Sigmoid colon (tissue), 7 donors: ENCODE results near the gene RASA1. TPM values are rescaled to one million over a fixed set of nuclear protein-coding genes. Genes with fewer than 3 reads are reported as not detected.

ENCODE experiments used
- DNase-seq: peaks from one replicate; pipeline ENCODE4 v3.0.0-alpha.2; 2019
- H3K27ac ChIP-seq, 4 donors: fragments of 200-600 bp; sonication (generic); one replicate each; pipeline ENCODE4 v1.5.1; 2016 to 2019; ENCODE audit warnings: mild to moderate bottlenecking in 1 of 4
- H3K27me3 ChIP-seq, 3 donors: fragments of 200-600 bp; sonication (generic); one replicate each; pipeline ENCODE4 v1.5.1; 2019; ENCODE audit warnings: mild to moderate bottlenecking in 1 of 3
- H3K36me3 ChIP-seq, 4 donors: fragments of 200-600 bp; sonication (generic); one replicate each; pipeline ENCODE4 v1.5.1; 2016 to 2019
- H3K4me1 ChIP-seq, 4 donors: fragments of 200-600 bp; sonication (generic); one replicate each; pipeline ENCODE4 v1.5.1; 2017 to 2019
- H3K4me3 ChIP-seq, 4 donors: fragments of 200-600 bp; sonication (generic); one replicate each; pipeline ENCODE4 v1.5.1; 2017 to 2019; ENCODE audit warnings: mild to moderate bottlenecking in 2 of 4, moderate library complexity in 1 of 4
- H3K9me3 ChIP-seq, 4 donors: fragments of 200-600 bp in 3 of 4; sonication (generic) in 3 of 4; one replicate each; pipeline versions ENCODE4 v1.5.1 to v1.6.1; 2013 to 2019
- CTCF ChIP-seq, 4 experiments: fragments of 450-650 bp in 3 of 4; fragments of 200-600 bp in 1 of 4; IDR thresholded peaks; one replicate each; pipeline ENCODE4 v1.5.1; 2016 to 2019; ENCODE audit warnings: antibody characterized with exemption in 4 of 4, mild to moderate bottlenecking in 3 of 4, moderate library complexity in 2 of 4
- EP300 ChIP-seq, 4 donors: sonication (generic); formaldehyde crosslinking; IDR thresholded peaks; one replicate each; pipeline ENCODE4 v1.6.1; 2017; ENCODE audit warnings: antibody characterized with exemption in 4 of 4
- POLR2A ChIP-seq, 2 donors: fragments of 450-650 bp; IDR thresholded peaks; one replicate each; pipeline ENCODE4 v1.6.1; 2016; ENCODE audit warnings: antibody characterized with exemption in 2 of 2, mild to moderate bottlenecking in 2 of 2, moderate library complexity in 2 of 2
- POLR2AphosphoS5 ChIP-seq, 4 donors: sonication (generic); formaldehyde crosslinking; IDR thresholded peaks; one replicate each; pipeline ENCODE4 v1.6.1; 2017; ENCODE audit warnings: antibody characterized with exemption in 4 of 4
- WGBS, 2 donors: extraction: QIAGEN DNeasy Blood & Tissue Kit; methylation state at CpG; one replicate each; pipeline ENCODE4 v1.1.7; 2013; 5-methylcytosine and 5-hydroxymethylcytosine counted together
- intact Hi-C: fragments of 100-400 bp; cut with DNase I; formaldehyde crosslinking; loops from one replicate; pipeline ENCODE4 v1.15.1; 2023
- polyA plus RNA-seq, 3 donors: library from polyadenylated mRNA; stranded (reverse); fragments of 200-250 nt; gene quantifications; one replicate each; pipeline ENCODE4 v1.2.3, GENCODE V29; 2013
- total RNA-seq, 4 donors: library from RNA; depleted of rRNA; stranded (reverse); fragments of >200 nt; gene quantifications; one replicate each; pipeline ENCODE4 v1.1.0, GENCODE V29; 2016
- donor health status: healthy with polysubstance abuse.
- donor health status: Bipolar disorder and iron deficiency.
- donor health status: healthy.

RASA1 gene
- total and polyA plus RNA-seq, 7 donors = 9.0 to 30.0 (median 22.7) TPM

- TF ChIP-seq EP300 (IDR thresholded peaks at IDR 0.05) (no peak), CTCF (IDR thresholded peaks at IDR 0.05) (no peak), POLR2A (IDR thresholded peaks at IDR 0.05) (no peak), POLR2AphosphoS5 (IDR thresholded peaks at IDR 0.05) (no peak)
- 89 to 91% methylated on average over 1 of the region's 1 CpG for WGBS, 2 donors
- no peak for DNase-seq
- Histone ChIP-seq H3K4me1 (no peaks in the 10 kb centered on the region), H3K4me3 (no peak overlapping the region), H3K27me3 (no peaks in the 10 kb centered on the region), H3K27ac (no peak overlapping the region), H3K36me3 (no peaks in the 10 kb centered on the region), H3K9me3 (no peaks in the 10 kb centered on the region)
- intact Hi-C loops = no loop called here
These were observed 25.4 kb upstream of the RASA1 start for GRCh38 chr5:87242242-87242641.

DNA sequence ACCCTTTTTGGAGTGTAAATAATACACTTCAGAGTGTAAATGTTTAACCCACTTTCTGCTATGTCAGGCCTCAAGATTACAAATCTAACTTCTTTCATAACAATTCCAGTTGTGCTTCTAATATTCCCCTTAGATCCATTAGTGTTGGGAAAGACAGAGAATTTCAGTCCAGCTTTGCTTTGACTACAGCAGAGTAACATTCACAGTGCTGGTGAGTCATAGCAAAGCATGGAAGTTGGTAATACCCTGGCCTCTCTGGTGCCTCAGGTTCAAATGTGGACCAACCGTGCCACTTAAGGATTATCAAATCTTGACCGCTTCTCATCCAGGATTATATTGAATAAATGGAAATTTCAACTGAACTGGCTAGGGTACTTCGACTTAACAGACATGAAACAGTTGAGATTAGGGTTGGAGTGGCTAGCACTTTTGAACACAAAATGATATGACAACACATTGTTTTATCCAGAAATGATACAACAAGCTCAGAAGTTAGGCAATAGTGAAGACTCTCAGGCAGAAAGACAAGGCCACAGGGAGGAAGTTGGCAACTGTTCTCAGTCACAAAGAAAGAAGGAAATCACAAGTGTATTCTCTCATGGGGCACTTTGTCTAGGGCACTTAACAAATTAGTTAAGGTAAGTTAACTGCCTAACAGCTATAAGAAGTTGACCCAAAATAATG lies 24.4 kb upstream of the RASA1 start:
- Histone ChIP-seq H3K9me3 (no peaks in the 10 kb centered on the region), H3K4me3 (no peak overlapping the region), H3K27ac (no peak overlapping the region), H3K27me3 (no peaks in the 10 kb centered on the region), H3K36me3 (no peaks in the 10 kb centered on the region), H3K4me1 (no peaks in the 10 kb centered on the region)
- DNase-seq = no peak
- no peak for TF ChIP-seq POLR2A (IDR thresholded peaks at IDR 0.05)
- no peak for TF ChIP-seq EP300 (IDR thresholded peaks at IDR 0.05)
- whole genome bisulfite sequencing, 2 donors = 96% methylated on average over 3 of the region's 3 CpGs
- intact Hi-C loops = no loop called here

GRCh38 chr5:87245451-87245850 lies 22.2 kb upstream of the RASA1 start:
- no peaks in the 10 kb centered on the region for H3K36me3 ChIP-seq
- intact Hi-C loops = no loop called here

GRCh38 chr5:87246061-87246460 lies 21.6 kb upstream of the RASA1 start:
- H3K27ac ChIP-seq = no peak overlapping the region
- no peaks in the 10 kb centered on the region for H3K36me3 ChIP-seq
- no peaks in the 10 kb centered on the region for H3K4me1 ChIP-seq
- H3K9me3 ChIP-seq = no peaks in the 10 kb centered on the region
- intact Hi-C loops = no loop called here
- H3K4me3 ChIP-seq = no peak overlapping the region
- no peak for DNase-seq
- TF ChIP-seq POLR2AphosphoS5 (IDR thresholded peaks at IDR 0.05) (no peak), CTCF (IDR thresholded peaks at IDR 0.05) (no peak), POLR2A (IDR thresholded peaks at IDR 0.05) (no peak)
- H3K27me3 ChIP-seq = no peaks in the 10 kb centered on the region

More at GRCh38 chr5:87245451-87245850, 22.2 kb upstream of the RASA1 start:
- no peak overlapping the region for H3K4me3 ChIP-seq
- H3K4me1 ChIP-seq = no peaks in the 10 kb centered on the region
- WGBS, 2 donors = 57 to 79% methylated on average over 2 of the region's 2 CpGs
- H3K9me3 ChIP-seq = no peaks in the 10 kb centered on the region
- no peaks in the 10 kb centered on the region for H3K27me3 ChIP-seq
- no peak for DNase-seq
- no peak for TF ChIP-seq POLR2A (IDR thresholded peaks at IDR 0.05)
- TF ChIP-seq CTCF (IDR thresholded peaks at IDR 0.05) = no peak
- TF ChIP-seq POLR2AphosphoS5 (IDR thresholded peaks at IDR 0.05) = no peak
- no peak for TF ChIP-seq EP300 (IDR thresholded peaks at IDR 0.05)
- no peak overlapping the region for H3K27ac ChIP-seq

DNA sequence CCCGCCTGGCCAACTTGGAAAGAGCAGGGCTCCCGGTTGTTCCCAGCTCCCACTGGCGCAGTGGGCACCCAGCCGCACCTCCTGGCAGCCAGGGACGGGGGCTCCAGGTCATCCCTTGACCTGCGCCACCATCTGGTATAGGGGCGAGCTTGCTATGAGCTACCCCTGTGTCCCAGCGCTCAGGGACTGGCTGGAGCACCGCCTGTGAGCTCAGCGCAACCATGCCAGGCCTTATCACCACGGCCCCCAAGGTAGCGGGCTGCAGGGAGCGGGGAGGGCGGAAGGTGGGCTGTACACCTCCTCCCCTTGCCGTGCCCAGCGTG lies 15.4 kb upstream of the RASA1 start:
- WGBS, 2 donors = 97 to 98% methylated on average over 16 of the region's 16 CpGs
- TF ChIP-seq CTCF (IDR thresholded peaks at IDR 0.05) = no peak
- no peak for TF ChIP-seq EP300 (IDR thresholded peaks at IDR 0.05)
- no peak for TF ChIP-seq POLR2A (IDR thresholded peaks at IDR 0.05)
- no peak for TF ChIP-seq POLR2AphosphoS5 (IDR thresholded peaks at IDR 0.05)
- Histone ChIP-seq H3K27me3 (no peaks in the 10 kb centered on the region), H3K4me1 (no peaks in the 10 kb centered on the region), H3K36me3 (no peaks in the 10 kb centered on the region), H3K4me3 (no peak overlapping the region), H3K9me3 (no peaks in the 10 kb centered on the region), H3K27ac (no peak overlapping the region)
- intact Hi-C loops = no loop called here
- DNase-seq = peak; percentile 58
